ENCODE results near the gene DHX30. TPM values are rescaled to one million over a fixed set of nuclear protein-coding genes. Genes with fewer than 3 reads are reported as not detected.

The DHX30 gene
- total RNA-seq, 2 donors from 2014 or later, result 60.2 to 68.4 TPM

DNA sequence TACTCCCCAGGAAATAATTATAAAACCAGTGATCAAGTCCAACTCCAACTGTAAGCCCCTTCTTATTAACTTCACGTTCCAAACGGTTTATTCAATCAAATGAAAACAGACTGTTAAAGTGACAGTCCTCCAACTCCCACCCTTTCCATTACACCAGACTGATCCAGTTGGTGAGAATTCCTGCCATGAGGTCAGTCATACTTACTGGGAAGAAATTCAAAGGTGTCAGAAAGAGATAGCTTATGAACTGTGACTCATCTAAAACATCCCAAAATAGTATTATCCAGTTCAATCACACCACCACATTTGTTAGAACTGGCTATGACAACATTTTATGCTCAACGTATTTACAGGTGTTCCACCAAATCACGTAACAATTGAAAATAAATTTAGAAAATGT lies 40.7 kb upstream of the DHX30 start:
- Histone ChIP-seq H3K4me1 (ENCODE audit: control insufficient read depth in 1 of 2, low read depth in 2 of 2) (peaks cover 6 to 20% of the 10 kb centered on the region in 2 donors), H3K27ac (peak overlapping the region in 1 of 2 donors; percentile 33), H3K36me3 (no peaks in the 10 kb centered on the region), H3K9me3 (no peaks in the 10 kb centered on the region), H3K27me3 (replicated peaks; ENCODE audit: insufficient read depth) (no peaks in the 10 kb centered on the region), H3K4me3 (no peak overlapping the region)
- no peak for DNase-seq (ENCODE audit: low spot score)
- no peak for ATAC-seq (ENCODE audit: insufficient number of reproducible peaks, low FRiP score, low read depth)
- TF ChIP-seq, protein P1, sequence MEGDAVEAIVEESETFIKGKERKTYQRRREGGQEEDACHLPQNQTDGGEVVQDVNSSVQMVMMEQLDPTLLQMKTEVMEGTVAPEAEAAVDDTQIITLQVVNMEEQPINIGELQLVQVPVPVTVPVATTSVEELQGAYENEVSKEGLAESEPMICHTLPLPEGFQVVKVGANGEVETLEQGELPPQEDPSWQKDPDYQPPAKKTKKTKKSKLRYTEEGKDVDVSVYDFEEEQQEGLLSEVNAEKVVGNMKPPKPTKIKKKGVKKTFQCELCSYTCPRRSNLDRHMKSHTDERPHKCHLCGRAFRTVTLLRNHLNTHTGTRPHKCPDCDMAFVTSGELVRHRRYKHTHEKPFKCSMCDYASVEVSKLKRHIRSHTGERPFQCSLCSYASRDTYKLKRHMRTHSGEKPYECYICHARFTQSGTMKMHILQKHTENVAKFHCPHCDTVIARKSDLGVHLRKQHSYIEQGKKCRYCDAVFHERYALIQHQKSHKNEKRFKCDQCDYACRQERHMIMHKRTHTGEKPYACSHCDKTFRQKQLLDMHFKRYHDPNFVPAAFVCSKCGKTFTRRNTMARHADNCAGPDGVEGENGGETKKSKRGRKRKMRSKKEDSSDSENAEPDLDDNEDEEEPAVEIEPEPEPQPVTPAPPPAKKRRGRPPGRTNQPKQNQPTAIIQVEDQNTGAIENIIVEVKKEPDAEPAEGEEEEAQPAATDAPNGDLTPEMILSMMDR (IDR thresholded peaks at IDR 0.05), result no peak

DNA sequence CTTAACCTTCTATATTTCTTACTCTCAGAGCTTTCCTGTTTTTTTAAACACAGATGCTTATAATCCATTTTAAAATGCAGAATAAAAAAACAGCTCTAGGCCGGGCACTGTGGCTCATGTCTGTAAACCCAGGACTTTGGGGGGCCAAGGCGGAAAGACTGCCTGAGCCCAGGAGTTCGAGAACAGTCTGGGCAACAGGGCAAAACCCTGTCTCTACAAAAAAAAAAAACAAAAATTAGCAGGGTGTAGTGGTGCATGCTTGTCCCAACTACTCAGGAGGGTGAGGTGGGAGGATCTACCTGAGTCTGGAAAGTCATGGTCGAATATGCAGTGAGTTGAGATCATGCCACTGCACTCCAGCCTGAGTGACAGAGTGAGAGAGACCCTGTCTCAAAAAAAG lies 36.8 kb upstream of the DHX30 start:
- TF ChIP-seq, protein P1 (IDR thresholded peaks at IDR 0.05), result no peak
- Histone ChIP-seq H3K36me3 (peaks cover 7% of the 10 kb centered on the region), H3K4me3 (no peak overlapping the region), H3K27ac (no peak overlapping the region), H3K4me1 (ENCODE audit: control insufficient read depth in 1 of 2, low read depth in 2 of 2) (peaks cover 6 to 20% of the 10 kb centered on the region in 2 donors), H3K9me3 (no peaks in the 10 kb centered on the region), H3K27me3 (replicated peaks; ENCODE audit: insufficient read depth) (no peaks in the 10 kb centered on the region)
- DNase-seq (ENCODE audit: low spot score), result no peak
- no peak for ATAC-seq (ENCODE audit: insufficient number of reproducible peaks, low FRiP score, low read depth)

DNA sequence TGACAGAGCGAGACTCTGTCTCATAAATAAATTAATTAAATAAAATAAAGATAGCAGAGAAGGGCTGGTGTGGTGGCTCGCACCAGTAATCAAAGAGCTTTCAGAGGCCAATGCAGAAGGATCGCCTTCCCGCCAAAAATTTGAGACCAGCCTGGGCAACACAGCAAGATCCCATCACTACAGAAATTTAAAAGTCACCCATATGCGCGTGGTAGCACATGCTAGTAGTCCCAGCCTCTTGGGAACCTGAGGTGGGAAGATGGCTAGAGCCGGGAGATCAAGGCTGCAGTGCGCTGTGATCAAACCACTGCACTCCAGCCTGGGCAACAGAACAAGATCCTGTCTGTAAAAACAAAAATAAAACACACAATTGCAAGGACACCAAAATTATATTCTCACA lies 30.9 kb upstream of the DHX30 start:
- TF ChIP-seq, protein P1 (IDR thresholded peaks at IDR 0.05), result no peak
- Histone ChIP-seq H3K4me1 (ENCODE audit: control insufficient read depth in 1 of 2, low read depth in 2 of 2) (no peaks in the 10 kb centered on the region), H3K36me3 (peaks cover 13% of the 10 kb centered on the region), H3K27ac (no peak overlapping the region), H3K9me3 (no peaks in the 10 kb centered on the region), H3K4me3 (no peak overlapping the region), H3K27me3 (replicated peaks; ENCODE audit: insufficient read depth) (no peaks in the 10 kb centered on the region)
- DNase-seq (ENCODE audit: low spot score) (no peak), ATAC-seq (ENCODE audit: insufficient number of reproducible peaks, low FRiP score, low read depth) (no peak)

DNA sequence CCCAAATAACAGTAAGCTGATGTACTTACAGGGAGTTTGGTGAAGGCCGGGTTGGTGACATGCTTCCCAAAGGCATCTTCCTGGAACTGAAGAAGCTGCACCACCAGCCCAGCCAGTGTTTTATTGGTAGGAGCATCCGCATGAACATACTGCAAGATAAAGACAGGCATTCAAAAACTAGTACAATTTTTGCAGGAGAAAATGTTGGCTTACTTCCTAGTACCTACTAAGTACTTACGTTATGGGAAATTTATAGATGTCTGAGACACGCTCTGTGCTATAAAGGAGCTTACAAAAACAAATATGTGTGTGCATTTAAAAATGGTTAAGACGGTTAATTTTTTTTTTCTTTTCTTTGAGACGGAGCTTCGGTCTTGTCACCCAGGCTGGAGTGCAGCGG lies 30.1 kb upstream of the DHX30 start:
- H3K36me3 ChIP-seq, result peaks cover 10% of the 10 kb centered on the region
- H3K27me3 ChIP-seq (replicated peaks; ENCODE audit: insufficient read depth), result no peaks in the 10 kb centered on the region
- DNase-seq (ENCODE audit: low spot score), result no peak
- no peaks in the 10 kb centered on the region for H3K4me1 ChIP-seq (ENCODE audit: control insufficient read depth in 1 of 2, low read depth in 2 of 2)
- ATAC-seq (ENCODE audit: insufficient number of reproducible peaks, low FRiP score, low read depth), result no peak
- TF ChIP-seq, protein P1 (IDR thresholded peaks at IDR 0.05), result no peak
- H3K4me3 ChIP-seq, result no peak overlapping the region
- no peaks in the 10 kb centered on the region for H3K9me3 ChIP-seq
- no peak overlapping the region for H3K27ac ChIP-seq

DNA sequence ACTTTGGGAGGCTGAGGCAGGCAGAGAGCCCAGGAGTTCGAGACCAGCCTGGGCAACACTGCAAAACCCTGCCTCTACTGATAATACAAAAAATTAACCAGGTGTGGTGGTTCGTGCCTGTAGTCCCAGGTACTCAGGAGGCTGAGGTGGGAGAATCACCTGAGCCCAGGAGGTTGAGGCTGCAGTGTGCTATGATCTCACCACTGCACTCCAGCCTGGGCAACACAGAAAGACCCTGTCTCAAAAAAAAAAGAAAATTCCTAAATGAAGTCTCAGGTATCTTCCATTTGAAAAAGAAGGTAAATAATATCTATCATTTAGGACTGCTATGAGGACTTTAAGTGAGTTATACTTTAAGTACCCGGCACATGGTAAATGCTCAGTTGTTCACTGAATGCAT lies 24.2 kb upstream of the DHX30 start:
- ATAC-seq (ENCODE audit: insufficient number of reproducible peaks, low FRiP score, low read depth), result no peak
- DNase-seq (ENCODE audit: low spot score), result no peak
- TF ChIP-seq, protein P1 (IDR thresholded peaks at IDR 0.05), result no peak
- Histone ChIP-seq H3K27me3 (replicated peaks; ENCODE audit: insufficient read depth) (no peaks in the 10 kb centered on the region), H3K27ac (no peak overlapping the region), H3K36me3 (no peaks in the 10 kb centered on the region), H3K4me3 (no peak overlapping the region), H3K4me1 (ENCODE audit: control insufficient read depth in 1 of 2, low read depth in 2 of 2) (peaks cover 14 to 25% of the 10 kb centered on the region in 2 donors), H3K9me3 (no peaks in the 10 kb centered on the region)

All from thoracic aorta (tissue), 2 donors.